SK-N-SH (cell line): ENCODE data around the gene ZG16. TPM values are rescaled to one million over a fixed set of nuclear protein-coding genes. Genes with fewer than 3 reads are reported as not detected.
A peak's percentile ranks its signal among the peaks of the same experiment; 100 is the strongest.

ENCODE experiments used
- CTCF ChIA-PET: fragments of 300-600, 350-600 bp; formaldehyde crosslinking; extraction: SDS; loops from one replicate; lab custom pipeline; 2021; lab: Yijun Ruan, JAX
- POLR2A ChIA-PET: fragments of 350-600 bp; sonication (Branson Sonifier 250); formaldehyde crosslinking; extraction: SDS; loops from one replicate; lab custom pipeline; 2020; ENCODE audit warnings: antibody characterized with exemption, inconsistent platforms; lab: Yijun Ruan, JAX
- DNase-seq: peaks from one replicate; pipeline ENCODE4 v3.0.0; 2012
- H2AFZ ChIP-seq: fragments of 200-600 bp; sonication (generic); 2 replicates; pipeline ENCODE4 v1.8.1; 2016; ENCODE audit warnings: antibody characterized with exemption, mild to moderate bottlenecking, low read depth
- H3F3A ChIP-seq: fragments of 200-600 bp; sonication (generic); replicated peaks from 2 replicates; pipeline ENCODE3; 2016; ENCODE audit warnings: antibody characterized with exemption, mild to moderate bottlenecking; ENCODE audit not compliant: insufficient read depth
- H3K27ac ChIP-seq, 2 experiments: fragments of 200-500 bp in 1 of 2; fragments of 200-600 bp in 1 of 2; sonication (Bioruptor generic) in 1 of 2; sonication (generic), shearing (Covaris generic) in 1 of 2; 2 replicates each; pipeline versions ENCODE4 v1.5.1 to v1.6.1; 2014 to 2016; ENCODE audit warnings: low read depth in 2 of 2, inconsistent platforms in 1 of 2, low read length in 1 of 2, mild to moderate bottlenecking in 1 of 2, mixed read lengths in 1 of 2
- H3K27me3 ChIP-seq: fragments of 200-600 bp; sonication (generic), shearing (Covaris generic); 2 replicates; pipeline ENCODE4 v1.6.1; 2016; ENCODE audit warnings: mixed run types; ENCODE audit not compliant: insufficient read depth
- H3K36me3 ChIP-seq, 2 experiments: fragments of 200-500 bp in 1 of 2; fragments of 200-600 bp in 1 of 2; sonication (Bioruptor generic) in 1 of 2; sonication (generic) in 1 of 2; replicated peaks in 1 of 2; 2 replicates each; pipeline versions ENCODE3 to v1.5.1; 2014 to 2016; ENCODE audit warnings: low read length in 1 of 2, mild to moderate bottlenecking in 1 of 2; ENCODE audit not compliant: insufficient read depth in 2 of 2, control insufficient read depth in 1 of 2
- H3K4me1 ChIP-seq, 2 experiments: fragments of 200-500 bp in 1 of 2; fragments of 200-600 bp in 1 of 2; sonication (Bioruptor generic) in 1 of 2; sonication (generic), shearing (Covaris generic) in 1 of 2; 2 replicates each; pipeline versions ENCODE4 v1.5.1 to v1.6.1; 2014 to 2016; ENCODE audit warnings: low read depth in 1 of 2, low read length in 1 of 2, mixed run types in 1 of 2; ENCODE audit not compliant: insufficient read depth in 2 of 2, control insufficient read depth in 1 of 2
- H3K4me2 ChIP-seq: fragments of 200-600 bp; sonication (generic), shearing (Covaris generic); 2 replicates; pipeline ENCODE4 v1.6.1; 2017; ENCODE audit warnings: mixed run types
- H3K4me3 ChIP-seq, 2 experiments: fragments of 200-500 bp in 1 of 2; fragments of 200-600 bp in 1 of 2; sonication (Bioruptor generic) in 1 of 2; sonication (generic), shearing (Covaris generic) in 1 of 2; 2 replicates each; pipeline versions ENCODE4 v1.5.1 to v1.8.1; 2014 to 2016; ENCODE audit warnings: low read depth in 2 of 2, inconsistent platforms in 1 of 2, low read length in 1 of 2, mild to moderate bottlenecking in 1 of 2, mixed read lengths in 1 of 2, moderate library complexity in 1 of 2
- H3K79me2 ChIP-seq: fragments of 200-600 bp; sonication (generic); 2 replicates; pipeline ENCODE4 v1.8.1; 2017; ENCODE audit warnings: mild to moderate bottlenecking; ENCODE audit not compliant: insufficient read depth
- H3K9ac ChIP-seq: fragments of 200-600 bp; sonication (generic); 2 replicates; pipeline ENCODE4 v1.6.1; 2017; ENCODE audit warnings: mixed run types
- H3K9me2 ChIP-seq: fragments of 200-600 bp; sonication (generic); 2 replicates; pipeline ENCODE4 v1.6.1; 2017; ENCODE audit warnings: mixed run types
- H3K9me3 ChIP-seq: fragments of 200-600 bp; sonication (generic); 2 replicates; pipeline ENCODE4 v1.6.1; 2017; ENCODE audit warnings: mixed run types, mild to moderate bottlenecking, moderate library complexity
- H4K20me1 ChIP-seq: fragments of 200-600 bp; sonication (generic); 2 replicates; pipeline ENCODE4 v1.6.1; 2017; ENCODE audit warnings: mild to moderate bottlenecking, mixed run types; ENCODE audit not compliant: insufficient read depth
- CHD2 ChIP-seq: fragments of 150-350 bp; IDR thresholded peaks from 2 replicates; pipeline ENCODE4 v1.6.1; 2018; ENCODE audit warnings: low read length; ENCODE audit not compliant: partially characterized antibody
- EZH2phosphoT487 ChIP-seq: fragments of 200-600 bp; sonication (generic); IDR thresholded peaks from 2 replicates; pipeline ENCODE4 v1.6.1; 2017; ENCODE audit warnings: low read depth, mixed run types, mild to moderate bottlenecking, antibody characterized with exemption, moderate library complexity, borderline replicate concordance
- FOSL2 ChIP-seq: IDR thresholded peaks from 2 replicates; pipeline ENCODE4 v1.4.0; 2012; ENCODE audit warnings: low read depth, mild to moderate bottlenecking, moderate library complexity, borderline replicate concordance
- FOXJ3 ChIP-seq: sonication (generic); formaldehyde crosslinking; IDR thresholded peaks from 2 replicates; pipeline ENCODE4 v1.5.1; 2020; ENCODE audit warnings: mild to moderate bottlenecking, missing genetic modification reagents
- FOXM1 ChIP-seq: IDR thresholded peaks from 2 replicates; pipeline ENCODE4 v1.4.0; 2012; ENCODE audit warnings: low read depth, mild to moderate bottlenecking
- JUND ChIP-seq: IDR thresholded peaks from 2 replicates; pipeline ENCODE4 v1.4.0; 2012
- SIN3A ChIP-seq: IDR thresholded peaks from 2 replicates; pipeline ENCODE4 v1.6.1; 2012; ENCODE audit warnings: low read depth, mild to moderate bottlenecking, low read length, moderate library complexity, borderline replicate concordance
- TAF1 ChIP-seq: IDR thresholded peaks from 2 replicates; pipeline ENCODE4 v1.6.1; 2012; ENCODE audit warnings: low read depth, mild to moderate bottlenecking, low read length, moderate library complexity, borderline replicate concordance
- TCF12 ChIP-seq: IDR thresholded peaks from 2 replicates; pipeline ENCODE4 v1.4.0; 2012
- USF1 ChIP-seq: IDR thresholded peaks from 2 replicates; pipeline ENCODE4 v1.4.0; 2012; ENCODE audit warnings: low read depth, borderline replicate concordance
- WGBS: methylation state at CpG from one replicate; pipeline ENCODE4 v1.1.6; 2017; ENCODE audit warnings: low lambda C conversion rate; 5-methylcytosine and 5-hydroxymethylcytosine counted together
- polyA plus RNA-seq, 3 experiments: library from polyadenylated mRNA; depleted of rRNA; stranded (reverse); fragments of >200 nt; gene quantifications; 2 replicates each; pipeline ENCODE4 v1.2.3, GENCODE V29; 2012
- TF ChIP-seq, protein P1 (sequence below): fragments of 150-350 bp; IDR thresholded peaks from 2 replicates; pipeline ENCODE4 v1.6.1; 2017; ENCODE audit warnings: antibody characterized with exemption, low read length, low read depth, borderline replicate concordance
- TF ChIP-seq, protein P2 (sequence below): fragments of 200-600 bp; sonication (generic); IDR thresholded peaks from 2 replicates; pipeline ENCODE4 v1.6.1; 2017; ENCODE audit warnings: antibody characterized with exemption, mild to moderate bottlenecking, moderate library complexity

Gene ZG16
- polyA plus RNA-seq, 1 of the 3 experiments (the other 2 are of a cell fraction), result not detected

- ChIA-PET CTCF (interaction anchor here (1.0 to 1.2 kb wide), 3 partner anchors 10 to 45 kb away, joined by 3 to 4 read pairs (median 3); no protein-coding TSS in a partner anchor), POLR2A (no interaction called here)
- WGBS, result 81% methylated on average over 5 of the region's 5 CpGs
- no peak overlapping the region for H2AFZ ChIP-seq
- DNase-seq, result no peak
- H3K9me2 ChIP-seq, result no peaks in the 10 kb centered on the region
- H3K4me2 ChIP-seq, result no peak overlapping the region
- no peaks in the 10 kb centered on the region for H3K36me3 ChIP-seq
- no peak overlapping the region for H3K4me3 ChIP-seq
- no peaks in the 10 kb centered on the region for H3F3A ChIP-seq
- peaks cover 7% of the 10 kb centered on the region; the same call in 1 of the 2 replicates for H3K27me3 ChIP-seq
- H3K27ac ChIP-seq, result no peak overlapping the region
- no peak overlapping the region for H3K9ac ChIP-seq
- no peaks in the 10 kb centered on the region for H3K79me2 ChIP-seq
- H3K9me3 ChIP-seq, result no peaks in the 10 kb centered on the region
- no peaks in the 10 kb centered on the region for H3K4me1 ChIP-seq
- no peaks in the 10 kb centered on the region for H4K20me1 ChIP-seq
- no peak for TF ChIP-seq FOSL2
- TF ChIP-seq FOXM1, result no peak
- TF ChIP-seq JUND, result no peak
- no peak for TF ChIP-seq CHD2
- no peak for TF ChIP-seq TAF1
- no peak for TF ChIP-seq TCF12
- TF ChIP-seq, protein P1, sequence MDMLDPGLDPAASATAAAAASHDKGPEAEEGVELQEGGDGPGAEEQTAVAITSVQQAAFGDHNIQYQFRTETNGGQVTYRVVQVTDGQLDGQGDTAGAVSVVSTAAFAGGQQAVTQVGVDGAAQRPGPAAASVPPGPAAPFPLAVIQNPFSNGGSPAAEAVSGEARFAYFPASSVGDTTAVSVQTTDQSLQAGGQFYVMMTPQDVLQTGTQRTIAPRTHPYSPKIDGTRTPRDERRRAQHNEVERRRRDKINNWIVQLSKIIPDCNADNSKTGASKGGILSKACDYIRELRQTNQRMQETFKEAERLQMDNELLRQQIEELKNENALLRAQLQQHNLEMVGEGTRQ, result no peak
- no peak for TF ChIP-seq FOXJ3 (CRISPR knock-in tag)
- TF ChIP-seq SIN3A, result no peak
- TF ChIP-seq EZH2phosphoT487, result no peak
- TF ChIP-seq, protein P2, sequence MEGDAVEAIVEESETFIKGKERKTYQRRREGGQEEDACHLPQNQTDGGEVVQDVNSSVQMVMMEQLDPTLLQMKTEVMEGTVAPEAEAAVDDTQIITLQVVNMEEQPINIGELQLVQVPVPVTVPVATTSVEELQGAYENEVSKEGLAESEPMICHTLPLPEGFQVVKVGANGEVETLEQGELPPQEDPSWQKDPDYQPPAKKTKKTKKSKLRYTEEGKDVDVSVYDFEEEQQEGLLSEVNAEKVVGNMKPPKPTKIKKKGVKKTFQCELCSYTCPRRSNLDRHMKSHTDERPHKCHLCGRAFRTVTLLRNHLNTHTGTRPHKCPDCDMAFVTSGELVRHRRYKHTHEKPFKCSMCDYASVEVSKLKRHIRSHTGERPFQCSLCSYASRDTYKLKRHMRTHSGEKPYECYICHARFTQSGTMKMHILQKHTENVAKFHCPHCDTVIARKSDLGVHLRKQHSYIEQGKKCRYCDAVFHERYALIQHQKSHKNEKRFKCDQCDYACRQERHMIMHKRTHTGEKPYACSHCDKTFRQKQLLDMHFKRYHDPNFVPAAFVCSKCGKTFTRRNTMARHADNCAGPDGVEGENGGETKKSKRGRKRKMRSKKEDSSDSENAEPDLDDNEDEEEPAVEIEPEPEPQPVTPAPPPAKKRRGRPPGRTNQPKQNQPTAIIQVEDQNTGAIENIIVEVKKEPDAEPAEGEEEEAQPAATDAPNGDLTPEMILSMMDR, result no peak
Measured at GRCh38 chr16:29774730-29775129, 3.3 kb upstream of the ZG16 start.

- H3K4me3 ChIP-seq, result no peak overlapping the region
- H3F3A ChIP-seq, result no peaks in the 10 kb centered on the region
- H3K9ac ChIP-seq, result no peak overlapping the region
- POLR2A ChIA-PET, result no interaction called here
- no peak overlapping the region for H3K27ac ChIP-seq
- no peak overlapping the region for H3K4me2 ChIP-seq
- CTCF ChIA-PET, result interaction anchor here (1.0 to 1.2 kb wide), 2 partner anchors 9 to 47 kb away, joined by 3 read pairs; no protein-coding TSS in a partner anchor
- H3K4me1 ChIP-seq, result no peaks in the 10 kb centered on the region
- no peaks in the 10 kb centered on the region for H3K79me2 ChIP-seq
- no peaks in the 10 kb centered on the region for H3K9me2 ChIP-seq
- H2AFZ ChIP-seq, result no peak overlapping the region
- H3K36me3 ChIP-seq, result no peaks in the 10 kb centered on the region
- TF ChIP-seq FOSL2 (peak; percentile 50; the same call in 1 of the 2 replicates), JUND (0 out of 2 replicates have a peak, but pooled peaks have one; percentile 8), CHD2 (no peak), USF1 (no peak), TCF12 (peak; percentile 45)
- no peaks in the 10 kb centered on the region for H4K20me1 ChIP-seq
- no peaks in the 10 kb centered on the region for H3K9me3 ChIP-seq
- WGBS, result 53% methylated on average over 4 of the region's 4 CpGs
- peaks cover 7% of the 10 kb centered on the region; the same call in 1 of the 2 replicates for H3K27me3 ChIP-seq
- DNase-seq, result no peak
Measured at GRCh38 chr16:29775742-29776408, 2.2 kb upstream of the ZG16 start.
